Neural crest cell (in vitro differentiated cells): ENCODE results near the gene KLHL42. TPM values are rescaled to one million over a fixed set of nuclear protein-coding genes. Genes with fewer than 3 reads are reported as not detected.

Experiments
- DNase-seq: peaks from one replicate; pipeline ENCODE4 v3.0.0; 2021; ENCODE audit warnings: low read depth, mixed read lengths, low spot score
- H3K27ac Mint-ChIP-seq: one replicate; pipeline ENCODE4 v1.8.0; 2021; ENCODE audit warnings: mild to moderate bottlenecking, mixed read lengths; ENCODE audit not compliant: unreplicated experiment
- H3K27me3 Mint-ChIP-seq: 2 replicates; pipeline ENCODE4 v1.8.0; 2021; ENCODE audit warnings: low read depth, mild to moderate bottlenecking, mixed read lengths
- H3K36me3 Mint-ChIP-seq: 2 replicates; pipeline ENCODE4 v1.8.0; 2021; ENCODE audit warnings: low read depth, mild to moderate bottlenecking, mixed read lengths
- H3K4me1 Mint-ChIP-seq: 2 replicates; pipeline ENCODE4 v1.8.0; 2021; ENCODE audit warnings: mixed read lengths
- H3K4me3 Mint-ChIP-seq: one replicate; pipeline ENCODE4 v1.8.0; 2021; ENCODE audit warnings: mild to moderate bottlenecking, mixed read lengths
- H3K9me3 Mint-ChIP-seq: 2 replicates; pipeline ENCODE4 v1.8.0; 2021; ENCODE audit warnings: mixed read lengths
- CTCF ChIP-seq: fragments of 200-600 bp; sonication (generic); conservative IDR thresholded peaks from 2 replicates; pipeline ENCODE4 v1.5.0; 2021; ENCODE audit warnings: antibody characterized with exemption, mild to moderate bottlenecking
- total RNA-seq: library from RNA; stranded (reverse); gene quantifications from 2 replicates; pipeline ENCODE4 v1.2.1, GENCODE V29; 2021

KLHL42 gene
- total RNA-seq, 1 donor from 2014 or later = 36.4 TPM

GRCh38 chr12:27797301-27798025, 17.4 kb downstream of the KLHL42 start:
- Mint-ChIP-seq H3K4me3 (no peak overlapping the region), H3K4me1 (no peaks in the 10 kb centered on the region), H3K36me3 (peaks cover 15% of the 10 kb centered on the region), H3K27ac (no peak overlapping the region), H3K9me3 (no peaks in the 10 kb centered on the region), H3K27me3 (no peaks in the 10 kb centered on the region)
- no peak for DNase-seq
- TF ChIP-seq CTCF = no peak

GRCh38 chr12:27800819-27801218, 20.8 kb downstream of the KLHL42 start:
- no peaks in the 10 kb centered on the region for H3K4me1 Mint-ChIP-seq
- TF ChIP-seq CTCF = no peak

GRCh38 chr12:27801630-27802029, 21.6 kb downstream of the KLHL42 start:
- Mint-ChIP-seq H3K4me1 (no peaks in the 10 kb centered on the region), H3K27ac (no peak overlapping the region), H3K36me3 (peaks cover 10% of the 10 kb centered on the region), H3K27me3 (no peaks in the 10 kb centered on the region), H3K4me3 (no peak overlapping the region), H3K9me3 (no peaks in the 10 kb centered on the region)
- no peak for TF ChIP-seq CTCF
- DNase-seq = no peak

More at GRCh38 chr12:27800819-27801218, 20.8 kb downstream of the KLHL42 start:
- Mint-ChIP-seq H3K9me3 (no peaks in the 10 kb centered on the region), H3K27me3 (no peaks in the 10 kb centered on the region), H3K4me3 (no peak overlapping the region), H3K27ac (no peak overlapping the region), H3K36me3 (peaks cover 10% of the 10 kb centered on the region)
- no peak for DNase-seq

GRCh38 chr12:27802511-27802910, 22.5 kb downstream of the KLHL42 start:
- Mint-ChIP-seq H3K27me3 (no peaks in the 10 kb centered on the region), H3K4me1 (peaks cover 6% of the 10 kb centered on the region), H3K9me3 (no peaks in the 10 kb centered on the region), H3K4me3 (no peak overlapping the region), H3K36me3 (peaks cover 7% of the 10 kb centered on the region), H3K27ac (no peak overlapping the region)
- DNase-seq = no peak
- no peak for TF ChIP-seq CTCF

- Mint-ChIP-seq H3K36me3 (peaks cover 4% of the 10 kb centered on the region), H3K27me3 (no peaks in the 10 kb centered on the region), H3K4me3 (no peak overlapping the region), H3K9me3 (no peaks in the 10 kb centered on the region), H3K4me1 (peaks cover 6% of the 10 kb centered on the region), H3K27ac (no peak overlapping the region)
- no peak for TF ChIP-seq CTCF
- DNase-seq = no peak
Observed at GRCh38 chr12:27802936-27803335, 22.9 kb downstream of the KLHL42 start.
